Prostate gland (tissue), 2 donors: ENCODE data around the gene EPN1. TPM values are rescaled to one million over a fixed set of nuclear protein-coding genes. Genes with fewer than 3 reads are reported as not detected.

ENCODE experiments used
- DNase-seq: peaks from one replicate; pipeline ENCODE4 v3.0.0-alpha.2; 2019; ENCODE audit warnings: low spot score
- H3K27ac ChIP-seq, 2 donors: fragments of 200-600 bp; sonication (generic); 2 replicates each; pipeline ENCODE4 v1.5.1; 2017 to 2019
- H3K27me3 ChIP-seq: fragments of 200-600 bp; sonication (generic); replicated peaks from 2 replicates; pipeline ENCODE4 v1.5.1; 2019; ENCODE audit not compliant: insufficient read depth
- H3K36me3 ChIP-seq, 2 donors: fragments of 200-600 bp; sonication (generic); 1 replicate in 1 of 2; 2 replicates in 1 of 2; pipeline versions ENCODE4 v1.5.1 to v1.8.1; 2017 to 2019
- H3K4me1 ChIP-seq: fragments of 200-600 bp; sonication (generic); replicated peaks from 2 replicates; pipeline ENCODE4 v1.5.1; 2019
- H3K4me3 ChIP-seq, 2 donors: fragments of 200-600 bp; sonication (generic); 2 replicates each; pipeline ENCODE4 v1.5.1; 2017 to 2019
- H3K9me3 ChIP-seq: fragments of 200-600 bp; sonication (generic); 2 replicates; pipeline ENCODE4 v1.5.1; 2017
- CTCF ChIP-seq, 4 experiments: fragments of 200-600 bp in 2 of 4; fragments of 450-650 bp in 2 of 4; sonication (generic) in 2 of 4; IDR thresholded peaks; 1 replicate in 3 of 4; 2 replicates in 1 of 4; pipeline ENCODE4 v1.5.1; 2016 to 2019; ENCODE audit warnings: antibody characterized with exemption in 4 of 4, mild to moderate bottlenecking in 2 of 4, moderate library complexity in 2 of 4
- POLR2A ChIP-seq: fragments of 450-650 bp; IDR thresholded peaks from one replicate; pipeline ENCODE4 v1.6.1; 2016; ENCODE audit warnings: antibody characterized with exemption, mild to moderate bottlenecking
- POLR2AphosphoS5 ChIP-seq: sonication (generic); formaldehyde crosslinking; IDR thresholded peaks from one replicate; pipeline ENCODE4 v1.6.1; 2017; ENCODE audit warnings: antibody characterized with exemption
- WGBS: methylation state at CpG from one replicate; pipeline ENCODE4 v1.1.5; 2018; 5-methylcytosine and 5-hydroxymethylcytosine counted together
- intact Hi-C: fragments of 100-400 bp; cut with DNase I; formaldehyde crosslinking; loops from one replicate; pipeline ENCODE4 v1.14.2; 2022
- total RNA-seq, 2 donors: library from RNA; depleted of rRNA; stranded (reverse); fragments of >200 nt; gene quantifications; one replicate each; pipeline ENCODE4 v1.1.0, GENCODE V29; 2016

EPN1 gene
- total RNA-seq, 2 donors from 2014 or later = 160 to 345 TPM

DNA sequence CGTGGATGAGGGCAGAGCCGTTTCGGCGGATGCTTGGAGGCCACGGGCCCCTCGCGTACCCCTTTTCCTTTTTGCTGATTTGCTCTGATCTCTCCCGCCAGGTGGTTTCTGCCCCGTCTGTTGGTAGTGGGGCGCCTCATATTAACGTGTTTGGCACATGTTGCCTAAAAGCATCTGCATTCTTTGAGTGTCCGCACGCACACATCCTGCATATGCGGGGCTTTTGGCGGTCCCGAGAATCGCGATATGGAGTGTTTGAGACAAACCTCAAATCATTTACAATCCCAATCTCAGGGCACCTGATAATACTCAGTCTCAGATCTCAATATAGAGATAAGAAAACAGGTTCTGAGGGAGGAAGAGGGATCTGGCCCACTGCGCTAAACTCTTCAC, 19.4 kb upstream of the EPN1 start:
- no peaks in the 10 kb centered on the region for H3K9me3 ChIP-seq
- H3K4me3 ChIP-seq = peak overlapping the region; percentile 88 to 94
- under 1% methylated on average over 19 of the region's 19 CpGs for WGBS
- H3K36me3 ChIP-seq = peaks cover 0 to 3% of the 10 kb centered on the region in 2 donors
- no peaks in the 10 kb centered on the region for H3K27me3 ChIP-seq
- TF ChIP-seq POLR2AphosphoS5 (no peak), POLR2A (no peak), CTCF (IDR thresholded peaks at IDR 0.05) (no peak)
- intact Hi-C loops = loop anchor here (10.0 kb wide), 1 partner anchor 541 kb away; the partner anchor contains the start of gene PPP1R12C
- H3K4me1 ChIP-seq = peaks cover 28% of the 10 kb centered on the region
- no peak for DNase-seq
- H3K27ac ChIP-seq = peak overlapping the region; percentile 98 to 99

- Histone ChIP-seq H3K27ac (no peak overlapping the region), H3K27me3 (no peaks in the 10 kb centered on the region), H3K4me3 (peak overlapping the region; percentile 88 to 94), H3K36me3 (peaks cover 0 to 3% of the 10 kb centered on the region in 2 donors), H3K9me3 (no peaks in the 10 kb centered on the region), H3K4me1 (peaks cover 28% of the 10 kb centered on the region)
- 46% methylated on average over 7 of the region's 7 CpGs for WGBS
- TF ChIP-seq CTCF (IDR thresholded peaks at IDR 0.05) = no peak
- no peak for TF ChIP-seq POLR2A
- no peak for TF ChIP-seq POLR2AphosphoS5
- DNase-seq = no peak
- intact Hi-C loops = loop anchor here (10.0 kb wide), 1 partner anchor 542 kb away; the partner anchor contains the start of gene PPP1R12C
Measured at GRCh38 chr19:55656552-55656951, 18.5 kb upstream of the EPN1 start.

DNA sequence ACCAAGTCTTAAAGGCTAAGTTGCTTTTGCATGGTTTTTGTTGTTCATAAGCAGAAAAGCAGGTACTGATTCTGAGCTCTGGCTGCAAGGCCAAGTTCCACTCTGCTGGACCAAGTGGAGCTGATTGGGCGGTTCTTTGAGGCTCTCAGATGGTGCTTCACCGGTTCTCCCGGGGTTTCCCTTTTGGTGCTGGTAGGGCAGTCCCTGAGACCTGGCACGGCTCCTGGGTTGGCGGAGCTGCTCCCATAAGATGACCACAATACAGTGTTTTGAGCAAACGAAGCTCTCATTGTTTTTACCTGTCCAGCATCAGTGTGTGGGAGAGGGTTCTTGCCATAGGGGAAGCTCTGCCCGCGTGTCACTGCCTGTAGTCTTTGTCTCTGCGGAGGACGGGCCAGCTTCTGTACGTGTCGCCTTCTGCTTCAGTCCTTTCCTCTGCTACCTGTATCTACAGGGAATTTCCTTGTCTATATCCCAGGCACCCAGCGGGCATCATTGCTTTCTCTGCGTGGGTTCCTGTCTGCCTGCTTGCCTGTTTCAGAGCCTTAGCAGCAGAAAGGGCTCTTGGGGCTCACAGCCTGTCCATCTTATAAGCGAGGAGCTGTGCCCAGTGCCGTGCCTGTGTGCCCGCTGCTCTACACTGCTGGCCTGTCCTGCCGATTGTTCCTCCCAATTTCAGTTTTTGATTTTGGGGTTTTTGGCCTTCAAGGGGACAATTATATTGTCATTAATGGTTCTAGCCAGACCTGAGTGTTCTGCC, 17.9 kb upstream of the EPN1 start:
- no peaks in the 10 kb centered on the region for H3K9me3 ChIP-seq
- H3K4me1 ChIP-seq = peaks cover 28% of the 10 kb centered on the region
- TF ChIP-seq CTCF (IDR thresholded peaks at IDR 0.05) = no peak
- no peak for TF ChIP-seq POLR2AphosphoS5
- TF ChIP-seq POLR2A = no peak
- 35% methylated on average over 18 of the region's 18 CpGs for WGBS
- intact Hi-C loops = loop anchor here (10.0 kb wide), 1 partner anchor 542 kb away; the partner anchor contains the start of gene PPP1R12C
- peak; percentile 51 for DNase-seq
- peak overlapping the region; percentile 88 to 94 for H3K4me3 ChIP-seq
- H3K36me3 ChIP-seq = peaks cover 3 to 5% of the 10 kb centered on the region in 2 donors
- no peak overlapping the region for H3K27ac ChIP-seq
- no peaks in the 10 kb centered on the region for H3K27me3 ChIP-seq

- Histone ChIP-seq H3K4me3 (no peak overlapping the region), H3K27me3 (no peaks in the 10 kb centered on the region), H3K4me1 (peaks cover 28% of the 10 kb centered on the region), H3K9me3 (no peaks in the 10 kb centered on the region), H3K36me3 (peaks cover 17 to 22% of the 10 kb centered on the region in 2 donors), H3K27ac (no peak overlapping the region)
- no peak for TF ChIP-seq POLR2A
- TF ChIP-seq CTCF (IDR thresholded peaks at IDR 0.05) = no peak
- no peak for TF ChIP-seq POLR2AphosphoS5
- DNase-seq = no peak
- intact Hi-C loops = loop anchor here (10.0 kb wide), 1 partner anchor 544 kb away; the partner anchor contains the start of gene PPP1R12C
- WGBS = 89% methylated on average over 37 of the region's 37 CpGs
Measured at GRCh38 chr19:55658846-55659459, 16.1 kb upstream of the EPN1 start.
